ENCODE measurements around the gene G3BP1. TPM values are rescaled to one million over a fixed set of nuclear protein-coding genes. Genes with fewer than 3 reads are reported as not detected.
"Not testable (repeated sequence)": the region's sequence is repeated elsewhere in the genome, so short reads cannot be mapped to it uniquely, and the experiment has no call there.

The G3BP1 gene
- 90.6 TPM for polyA plus RNA-seq (ENCODE audit: insufficient read length)

- DNase-seq, result peak; percentile 100
These were observed at the start of gene G3BP1 for GRCh38 chr5:151771259-151772028. TSS of gene G3BP1 (plus strand) at chr5:151771954. CDS start at chr5:151786621, 14,667 bp downstream.

DNA sequence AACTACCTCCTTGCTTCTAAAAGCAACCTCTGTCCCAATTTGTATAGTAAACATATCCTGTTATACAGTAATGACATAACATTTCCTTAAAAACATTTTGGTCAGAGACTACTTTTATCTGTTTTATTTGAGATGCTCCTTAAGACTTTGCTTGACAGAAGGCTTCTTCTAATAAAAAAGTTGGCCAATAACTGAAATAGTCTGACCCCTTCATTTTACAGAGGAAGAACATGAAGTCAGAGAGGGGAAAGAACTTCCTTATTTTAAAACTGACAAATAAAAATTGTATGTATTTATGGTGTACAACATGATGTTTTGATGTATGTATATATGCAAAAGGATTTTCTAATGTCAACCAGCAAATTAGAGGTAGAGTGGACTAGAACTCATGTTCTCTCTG, 49.2 kb upstream of the G3BP1 start:
- DNase-seq, result no peak

- DNase-seq, result no peak
These were observed 47.4 kb upstream of the G3BP1 start for GRCh38 chr5:151724360-151724759.

GRCh38 chr5:151729597-151729996, 42.2 kb upstream of the G3BP1 start:
- DNase-seq, result not testable (repeated sequence)

DNA sequence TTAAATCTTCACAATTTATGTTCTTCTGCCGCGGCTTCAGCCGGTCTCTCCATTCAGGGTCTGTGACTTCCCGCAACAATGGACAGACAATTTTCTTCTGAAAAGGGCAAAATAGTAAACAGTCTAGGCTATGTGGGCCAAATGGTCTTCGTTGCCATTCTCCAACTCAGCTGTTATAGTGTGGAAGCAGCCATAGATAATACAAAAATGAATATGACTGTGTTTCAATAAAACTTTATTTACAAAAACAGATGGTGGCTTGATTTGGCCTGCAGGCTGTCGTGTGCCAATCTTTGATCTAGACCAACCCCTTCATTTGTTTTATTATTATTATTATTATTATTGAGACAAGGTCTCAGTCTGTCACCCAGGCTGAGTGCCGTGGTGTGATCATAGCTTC, 41.4 kb upstream of the G3BP1 start:
- DNase-seq, result no peak

GRCh38 chr5:151733358-151734063, 38.2 kb upstream of the G3BP1 start:
- no peak for DNase-seq

DNA sequence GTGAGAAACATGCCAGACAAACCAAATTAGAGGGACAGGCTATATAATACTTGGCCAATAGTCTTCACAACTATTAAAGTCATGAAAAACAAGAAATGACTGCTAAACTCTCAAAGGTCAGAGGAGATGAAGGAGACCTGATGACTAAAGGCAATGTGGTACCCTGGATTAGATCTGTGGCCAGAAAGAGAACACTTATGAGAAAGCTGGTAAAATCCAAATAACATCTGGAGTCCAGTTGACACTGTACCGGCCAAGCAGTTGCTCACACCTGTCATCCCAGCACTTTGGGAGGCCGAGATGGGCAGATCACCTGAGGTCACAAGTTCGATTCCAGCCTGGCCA, 37.7 kb upstream of the G3BP1 start:
- DNase-seq, result no peak

GRCh38 chr5:151735646-151736045, 36.1 kb upstream of the G3BP1 start:
- no peak for DNase-seq

DNA sequence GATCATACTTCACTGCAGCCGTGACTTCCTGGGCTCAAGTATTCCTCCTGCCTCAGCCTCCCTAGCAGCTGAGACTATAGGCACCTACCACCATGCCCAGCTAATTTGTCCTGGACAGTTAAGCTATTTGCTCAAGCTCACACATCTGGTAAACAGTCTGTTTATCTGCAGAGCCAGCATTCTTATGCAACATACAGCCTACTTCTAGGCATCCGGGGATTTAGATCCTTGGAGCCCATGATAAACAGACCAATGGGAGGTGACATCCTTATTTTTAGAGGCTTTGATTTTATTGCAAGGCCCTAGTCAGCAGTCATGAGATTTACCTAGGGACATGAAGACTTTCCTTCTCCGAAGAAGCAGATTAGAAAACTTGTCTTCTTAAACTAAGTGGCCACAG, 34.3 kb upstream of the G3BP1 start:
- DNase-seq, result no peak

GRCh38 chr5:151738125-151738848, 33.5 kb upstream of the G3BP1 start:
- DNase-seq, result no peak

- no peak for DNase-seq
These were observed 32.4 kb upstream of the G3BP1 start for GRCh38 chr5:151739395-151739794.

DNA sequence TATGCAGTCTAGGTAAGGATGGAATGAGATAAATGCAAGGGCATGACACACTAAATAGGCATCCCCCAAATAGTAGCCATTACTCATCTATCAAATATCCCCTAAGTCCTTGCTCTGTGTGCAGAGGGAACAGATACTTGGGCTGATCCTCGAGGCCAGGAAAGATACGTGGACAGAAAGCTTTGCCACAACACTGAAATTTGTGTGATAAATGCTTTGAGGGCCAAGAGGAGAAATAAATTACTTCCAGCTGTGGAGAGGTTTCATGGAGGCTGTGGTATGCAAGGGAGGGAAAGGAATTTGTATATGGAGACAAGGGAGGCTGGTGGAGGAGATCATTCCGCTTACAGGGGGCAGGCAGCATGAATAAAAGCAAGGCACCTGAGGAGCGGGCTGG, 31.8 kb upstream of the G3BP1 start:
- no peak for DNase-seq

DNA sequence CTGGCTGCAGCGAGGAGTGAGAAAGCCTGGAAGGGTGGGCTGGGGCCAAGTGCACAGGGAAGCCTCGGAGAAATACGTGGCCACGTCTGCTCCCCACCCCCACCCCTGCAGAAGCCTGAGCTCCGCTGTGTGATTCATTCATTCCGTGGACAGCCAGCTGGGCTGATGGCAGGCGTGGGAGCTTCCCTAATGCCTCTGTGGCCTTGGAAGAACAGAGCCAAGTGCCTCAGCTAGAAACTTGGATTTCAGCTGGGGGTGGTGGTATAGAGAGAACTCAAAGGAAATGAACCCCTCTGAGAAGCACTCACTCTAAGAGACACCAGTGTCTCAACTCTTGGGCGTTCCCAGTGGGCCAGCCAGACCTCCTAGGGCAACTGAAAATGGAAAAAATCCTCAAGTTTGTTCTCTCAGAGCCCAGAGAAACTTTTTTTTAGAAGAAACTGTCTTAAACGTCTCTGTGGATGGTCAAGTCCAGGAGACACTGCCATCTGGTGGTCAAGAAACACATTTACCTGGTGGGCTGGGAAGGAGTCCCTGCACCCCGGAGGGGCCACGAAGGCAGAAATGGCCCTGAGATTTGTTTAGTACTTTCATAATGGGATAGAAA, 31.3 kb upstream of the G3BP1 start:
- peak; percentile 91 for DNase-seq

- DNase-seq, result no peak
These were observed 30.8 kb upstream of the G3BP1 start for GRCh38 chr5:151740958-151741373.

- no peak for DNase-seq
These were observed 29.9 kb upstream of the G3BP1 start for GRCh38 chr5:151741678-151742423.

DNA sequence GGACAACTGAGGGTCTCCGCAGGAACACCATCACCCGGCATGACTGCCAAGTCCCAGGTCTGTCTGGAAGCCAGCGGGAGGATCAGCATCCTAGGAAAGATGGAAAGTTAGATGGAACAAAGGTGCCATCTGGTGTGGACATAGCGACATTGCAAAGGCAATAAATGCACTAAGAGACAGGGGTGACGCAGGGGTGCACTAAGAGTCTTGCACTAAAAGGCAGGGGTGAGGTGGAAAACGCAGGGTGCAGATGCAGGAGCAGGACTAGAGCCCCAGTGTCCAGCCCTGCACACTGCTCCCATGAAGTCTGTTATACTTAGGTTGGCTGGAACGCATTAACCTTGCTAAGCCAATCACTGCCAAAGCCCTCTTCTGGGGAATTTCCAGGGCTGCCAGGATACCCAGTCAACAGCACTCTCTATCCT, 28.9 kb upstream of the G3BP1 start:
- peak; percentile 69 for DNase-seq

GRCh38 chr5:151743530-151743929, 28.2 kb upstream of the G3BP1 start:
- DNase-seq, result no peak

- DNase-seq, result no peak
These were observed 26.6 kb upstream of the G3BP1 start for GRCh38 chr5:151745071-151745705.

GRCh38 chr5:151750121-151750520, 21.6 kb upstream of the G3BP1 start:
- no peak for DNase-seq

- DNase-seq, result no peak
These were observed 20.7 kb upstream of the G3BP1 start for GRCh38 chr5:151751091-151751490.

GRCh38 chr5:151751593-151751992, 20.2 kb upstream of the G3BP1 start:
- DNase-seq, result no peak

DNA sequence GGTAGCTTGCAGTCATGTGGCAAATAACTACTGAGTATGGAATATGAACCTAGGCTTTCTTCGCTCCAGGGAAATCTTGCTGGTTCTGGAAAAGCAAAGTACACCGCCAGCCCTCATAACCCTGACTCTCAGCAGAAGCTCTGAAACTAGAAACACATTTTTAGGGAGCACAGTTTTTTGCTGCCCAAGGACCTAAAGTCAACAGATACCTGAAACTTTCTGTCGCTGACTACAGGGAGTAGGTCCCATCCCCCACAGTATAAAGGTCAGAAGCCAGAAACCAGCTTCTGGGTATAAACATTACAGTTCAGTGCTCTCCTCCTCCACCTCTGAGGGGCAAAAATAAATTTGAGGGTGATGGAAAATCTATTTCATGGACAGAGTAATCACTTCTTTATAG, 16.4 kb upstream of the G3BP1 start:
- DNase-seq, result no peak

Data from hindlimb muscle (tissue), 1 donor.